ENCODE results near the gene AQP12A.

AQP12A gene

GRCh38 chr2:240726876-240727275 is 35.2 kb downstream of the AQP12A start:
- no peak for DNase-seq

GRCh38 chr2:240727439-240727838 is 35.8 kb downstream of the AQP12A start:
- DNase-seq: no peak

- no peak for DNase-seq
These were observed 36.2 kb downstream of the AQP12A start for GRCh38 chr2:240727913-240728312.

- no peak for DNase-seq
These were observed 36.7 kb downstream of the AQP12A start for GRCh38 chr2:240728361-240728760.

- DNase-seq: no peak
These were observed 37.2 kb downstream of the AQP12A start for GRCh38 chr2:240728827-240729226.

GRCh38 chr2:240730501-240731177 is 39.0 kb downstream of the AQP12A start:
- no peak for DNase-seq

- no peak for DNase-seq
These were observed 39.5 kb downstream of the AQP12A start for GRCh38 chr2:240731178-240731545.

- no peak for DNase-seq
These were observed 40.5 kb downstream of the AQP12A start for GRCh38 chr2:240732184-240732583.

- no peak for DNase-seq
These were observed 41.4 kb downstream of the AQP12A start for GRCh38 chr2:240732911-240733622.

- DNase-seq: no peak
These were observed 42.3 kb downstream of the AQP12A start for GRCh38 chr2:240733803-240734495.

GRCh38 chr2:240734756-240735155 is 43.1 kb downstream of the AQP12A start:
- DNase-seq: no peak

- DNase-seq: no peak
These were observed 43.8 kb downstream of the AQP12A start for GRCh38 chr2:240735476-240735875.

GRCh38 chr2:240736281-240737250 is 44.9 kb downstream of the AQP12A start:
- no peak for DNase-seq

- DNase-seq: no peak
These were observed 45.8 kb downstream of the AQP12A start for GRCh38 chr2:240737512-240737911.

- no peak for DNase-seq
These were observed 46.3 kb downstream of the AQP12A start for GRCh38 chr2:240737958-240738357.

GRCh38 chr2:240739797-240740196 is 48.1 kb downstream of the AQP12A start:
- no peak for DNase-seq

- no peak for DNase-seq
These were observed 49.4 kb downstream of the AQP12A start for GRCh38 chr2:240741091-240741490.

- DNase-seq: no peak
These were observed 51.0 kb downstream of the AQP12A start for GRCh38 chr2:240742602-240743095.

GRCh38 chr2:240745456-240745855 is 53.8 kb downstream of the AQP12A start:
- no peak for DNase-seq

- no peak for DNase-seq
These were observed 54.3 kb downstream of the AQP12A start for GRCh38 chr2:240745962-240746361.

GRCh38 chr2:240746671-240747070 is 55.0 kb downstream of the AQP12A start:
- no peak for DNase-seq

GRCh38 chr2:240747256-240747655 is 55.6 kb downstream of the AQP12A start:
- no peak for DNase-seq
